Keratinocyte (primary cell): ENCODE results near the gene ABCC4. TPM values are rescaled to one million over a fixed set of nuclear protein-coding genes. Genes with fewer than 3 reads are reported as not detected.

ENCODE experiments used
- DNase-seq: peaks from one replicate; pipeline ENCODE4 v3.0.0-alpha.2; 2011; ENCODE audit warnings: low read depth, missing footprints, low spot score
- FAIRE-seq: peaks from 2 replicates; lab custom pipeline; 2011; peaks lifted over from hg19 to GRCh38; lab: Jason Lieb, UNC
- H2AFZ ChIP-seq: 2 replicates; pipeline ENCODE4 v1.6.0; 2012; ENCODE audit warnings: low read length, control low read depth, inconsistent platforms; ENCODE audit not compliant: control insufficient read depth
- H3K27ac ChIP-seq: 2 replicates; pipeline ENCODE4 v1.5.1; 2011; ENCODE audit warnings: low read length; ENCODE audit not compliant: control insufficient read depth, insufficient read depth
- H3K27me3 ChIP-seq: 3 replicates; pipeline ENCODE4 v1.6.0; 2011; ENCODE audit warnings: low read length; ENCODE audit not compliant: control insufficient read depth, insufficient read depth; ENCODE audit errors: extremely low read depth
- H3K36me3 ChIP-seq, 2 experiments: 2 replicates in 1 of 2; 3 replicates in 1 of 2; pipeline ENCODE4 v1.5.1; 2011; ENCODE audit warnings: low read length in 2 of 2, mild to moderate bottlenecking in 1 of 2; ENCODE audit not compliant: control insufficient read depth in 2 of 2, insufficient read depth in 2 of 2; ENCODE audit errors: extremely low read depth in 1 of 2
- H3K4me1 ChIP-seq: 3 replicates; pipeline ENCODE4 v1.5.1; 2011; ENCODE audit warnings: low read length; ENCODE audit not compliant: control insufficient read depth, insufficient read depth; ENCODE audit errors: extremely low read depth
- H3K4me2 ChIP-seq: 3 replicates; pipeline ENCODE4 v1.6.0; 2011; ENCODE audit warnings: low read depth, low read length; ENCODE audit not compliant: control insufficient read depth, insufficient read depth; ENCODE audit errors: extremely low read depth
- H3K4me3 ChIP-seq, 3 experiments: fragments of 200-600 bp in 1 of 3; sonication (generic) in 1 of 3; 2 replicates in 2 of 3; 3 replicates in 1 of 3; pipeline ENCODE4 v1.5.1; 2011 to 2016; ENCODE audit warnings: low read length in 3 of 3, mild to moderate bottlenecking in 3 of 3, control low read depth in 2 of 3, inconsistent platforms in 1 of 3, low read depth in 1 of 3, mixed read lengths in 1 of 3, mixed run types in 1 of 3, moderate library complexity in 1 of 3; ENCODE audit not compliant: control insufficient read depth in 2 of 3, insufficient read depth in 2 of 3; ENCODE audit errors: extremely low read depth in 1 of 3
- H3K79me2 ChIP-seq: 2 replicates; pipeline ENCODE4 v1.6.0; 2012; ENCODE audit warnings: low read length; ENCODE audit not compliant: control insufficient read depth, insufficient read depth
- H3K9ac ChIP-seq: 3 replicates; pipeline ENCODE4 v1.6.0; 2011; ENCODE audit warnings: low read length; ENCODE audit not compliant: control insufficient read depth, insufficient read depth; ENCODE audit errors: extremely low read depth
- H3K9me1 ChIP-seq: 3 replicates; pipeline ENCODE4 v1.6.0; 2011; ENCODE audit warnings: low read length; ENCODE audit not compliant: control insufficient read depth, insufficient read depth; ENCODE audit errors: extremely low read depth
- H3K9me3 ChIP-seq: 2 replicates; pipeline ENCODE4 v1.5.1; 2012; ENCODE audit warnings: low read depth, low read length; ENCODE audit not compliant: control insufficient read depth
- H4K20me1 ChIP-seq: 3 replicates; pipeline ENCODE4 v1.6.0; 2011; ENCODE audit warnings: low read length; ENCODE audit not compliant: control insufficient read depth, insufficient read depth; ENCODE audit errors: extremely low read depth
- CTCF ChIP-seq, 3 experiments: IDR thresholded peaks in 1 of 3; conservative IDR thresholded peaks in 1 of 3; optimal IDR thresholded peaks in 1 of 3; 2 replicates in 2 of 3; 3 replicates in 1 of 3; pipeline versions ENCODE3 to v1.5.1; 2011; ENCODE audit warnings: low read length in 3 of 3, mild to moderate bottlenecking in 3 of 3, moderate library complexity in 2 of 3, control low read depth in 1 of 3, inconsistent platforms in 1 of 3; ENCODE audit not compliant: insufficient read depth in 2 of 3; ENCODE audit errors: extremely low read depth in 1 of 3
- EZH2 ChIP-seq: IDR thresholded peaks from one replicate; pipeline ENCODE4 v1.6.1; 2012; ENCODE audit warnings: inconsistent platforms, mild to moderate bottlenecking, low read length, moderate library complexity
- dilution Hi-C: fragments of 300-500 bp; cut with MboI; formaldehyde crosslinking; loops from one replicate; pipeline ENCODE4 v1.7.0; 2020; ENCODE audit warnings: low sequenced_read_pairs; ENCODE audit not compliant: extremely low pct_ligation_motif_present
- polyA plus RNA-seq, 5 experiments: library from polyadenylated mRNA; depleted of rRNA in 3 of 5; stranded (reverse) in 3 of 5; stranded (forward) in 1 of 5; unstranded in 1 of 5; fragments of >200 nt; gene quantifications; 1 replicate in 1 of 5; 2 replicates in 3 of 5; 3 replicates in 1 of 5; pipeline versions ENCODE4 v1.2.1 to v1.2.3, GENCODE V29; 2011 to 2012; ENCODE audit warnings: missing spikeins in 2 of 5, low read depth in 1 of 5, low replicate concordance in 1 of 5

Gene ABCC4
- polyA plus RNA-seq, 1 donor (not counting 4 experiments of a cell fraction or from before 2014, with no cell fraction given), result 13.8 TPM

- H3K27ac ChIP-seq, result no peak overlapping the region
- no peaks in the 10 kb centered on the region for H4K20me1 ChIP-seq
- no peaks in the 10 kb centered on the region for H3K79me2 ChIP-seq
- no peaks in the 10 kb centered on the region for H3K27me3 ChIP-seq
- H3K4me2 ChIP-seq, result no peak overlapping the region
- peaks cover 3 to 8% of the 10 kb centered on the region in 2 experiments for H3K36me3 ChIP-seq
- no peaks in the 10 kb centered on the region for H3K9me3 ChIP-seq
- no peak for DNase-seq
- no peak for FAIRE-seq
- H3K9ac ChIP-seq, result no peak overlapping the region
- H3K9me1 ChIP-seq, result no peaks in the 10 kb centered on the region
- dilution Hi-C loops, result no loop called here
- peaks cover 7% of the 10 kb centered on the region for H3K4me1 ChIP-seq
- H3K4me3 ChIP-seq, result no peak overlapping the region
- TF ChIP-seq EZH2, result no peak
- TF ChIP-seq CTCF (optimal IDR thresholded peaks at IDR 0.05 in 1 of 3, IDR thresholded peaks at IDR 0.05 in 1 of 3, conservative IDR thresholded peaks at IDR 0.05 in 1 of 3; ENCODE audit: extremely low read depth in 1 of 3, insufficient read depth in 2 of 3, low read length in 3 of 3), result no peak
- H2AFZ ChIP-seq, result no peak overlapping the region
These were observed 164.2 kb downstream of the ABCC4 start for GRCh38 chr13:95137096-95137495.

- H3K4me3 ChIP-seq, result no peak overlapping the region
- no peaks in the 10 kb centered on the region for H3K9me1 ChIP-seq
- H3K27me3 ChIP-seq, result no peaks in the 10 kb centered on the region
- peak overlapping the region; percentile 2 for H3K4me2 ChIP-seq
- peaks cover 7% of the 10 kb centered on the region for H3K4me1 ChIP-seq
- no peaks in the 10 kb centered on the region for H3K9me3 ChIP-seq
- H3K36me3 ChIP-seq, result peaks cover 3 to 8% of the 10 kb centered on the region in 2 experiments
- no peaks in the 10 kb centered on the region for H4K20me1 ChIP-seq
- H3K79me2 ChIP-seq, result no peaks in the 10 kb centered on the region
- dilution Hi-C loops, result no loop called here
- DNase-seq, result no peak
- no peak overlapping the region for H3K9ac ChIP-seq
- TF ChIP-seq EZH2 (no peak), CTCF (optimal IDR thresholded peaks at IDR 0.05 in 1 of 3, IDR thresholded peaks at IDR 0.05 in 1 of 3, conservative IDR thresholded peaks at IDR 0.05 in 1 of 3; ENCODE audit: extremely low read depth in 1 of 3, insufficient read depth in 2 of 3, low read length in 3 of 3) (no peak)
- no peak for FAIRE-seq
- peak overlapping the region; percentile 51 for H2AFZ ChIP-seq
- no peak overlapping the region for H3K27ac ChIP-seq
These were observed 164.6 kb downstream of the ABCC4 start for GRCh38 chr13:95136638-95137037.
